Lower leg skin (tissue), 3 donors: ENCODE results near the gene NUP88.

ENCODE experiments used
- CTCF ChIP-seq, 3 donors: fragments of 450-650 bp; IDR thresholded peaks; one replicate each; pipeline ENCODE4 v1.5.1; 2016; ENCODE audit warnings: antibody characterized with exemption in 3 of 3, mild to moderate bottlenecking in 3 of 3, moderate library complexity in 2 of 3
- POLR2A ChIP-seq, 2 donors: fragments of 450-650 bp; IDR thresholded peaks; one replicate each; pipeline ENCODE4 v1.6.1; 2016 to 2017; ENCODE audit warnings: antibody characterized with exemption in 2 of 2, mild to moderate bottlenecking in 1 of 2, moderate library complexity in 1 of 2

GRCh38 chr17:5364156-5364555 lies 55.3 kb downstream of the NUP88 start:
- TF ChIP-seq CTCF (IDR thresholded peaks at IDR 0.05) (no peak), POLR2A (IDR thresholded peaks at IDR 0.05) (no peak)
